Measurements from ENCODE around the gene SEC23IP.
"Not testable (repeated sequence)": the region's sequence is repeated elsewhere in the genome, so short reads cannot be mapped to it uniquely, and the experiment has no call there.

- not testable (repeated sequence) for TF ChIP-seq CTCF (IDR thresholded peaks at IDR 0.05; ENCODE audit: low read depth, low read length); EZH2phosphoT487 (IDR thresholded peaks at IDR 0.05; ENCODE audit: low read depth)
These were observed 712 bp upstream of the SEC23IP start for GRCh38 chr10:119891849-119892187.

Data from OCI-LY3 (cell line).